Chondrocyte (in vitro differentiated cells): Measurements from ENCODE around the gene INPP4A. TPM values are rescaled to one million over a fixed set of nuclear protein-coding genes. Genes with fewer than 3 reads are reported as not detected.

Experiments
- DNase-seq: peaks from one replicate; pipeline ENCODE4 v3.0.0; 2021; ENCODE audit warnings: mixed read lengths, low spot score
- H3K27ac Mint-ChIP-seq: one replicate; pipeline ENCODE4 v1.8.0; 2021; ENCODE audit warnings: mild to moderate bottlenecking, moderate library complexity, mixed read lengths; ENCODE audit not compliant: unreplicated experiment
- H3K27me3 Mint-ChIP-seq: 2 replicates; pipeline ENCODE4 v1.8.0; 2021; ENCODE audit warnings: low read depth, mixed read lengths
- H3K36me3 Mint-ChIP-seq: 2 replicates; pipeline ENCODE4 v1.8.0; 2021; ENCODE audit warnings: low read depth, mixed read lengths
- H3K4me1 Mint-ChIP-seq: 2 replicates; pipeline ENCODE4 v1.8.0; 2021; ENCODE audit warnings: low read depth, mild to moderate bottlenecking, mixed read lengths
- H3K4me3 Mint-ChIP-seq: one replicate; pipeline ENCODE4 v1.8.0; 2021; ENCODE audit warnings: mild to moderate bottlenecking, moderate library complexity, mixed read lengths; ENCODE audit not compliant: unreplicated experiment
- H3K9me3 Mint-ChIP-seq: 2 replicates; pipeline ENCODE4 v1.8.0; 2021; ENCODE audit warnings: low read depth, mixed read lengths
- total RNA-seq: library from RNA; stranded (reverse); gene quantifications from 3 replicates; pipeline ENCODE4 v1.2.1, GENCODE V29; 2021
- TF ChIP-seq, protein P1 (sequence below): fragments of 200-600 bp; sonication (generic); IDR thresholded peaks from 2 replicates; pipeline ENCODE4 v1.5.0; 2021; ENCODE audit warnings: antibody characterized with exemption, mild to moderate bottlenecking, moderate library complexity

Gene INPP4A
- total RNA-seq, 1 donor from 2014 or later: 26.1 TPM

DNA sequence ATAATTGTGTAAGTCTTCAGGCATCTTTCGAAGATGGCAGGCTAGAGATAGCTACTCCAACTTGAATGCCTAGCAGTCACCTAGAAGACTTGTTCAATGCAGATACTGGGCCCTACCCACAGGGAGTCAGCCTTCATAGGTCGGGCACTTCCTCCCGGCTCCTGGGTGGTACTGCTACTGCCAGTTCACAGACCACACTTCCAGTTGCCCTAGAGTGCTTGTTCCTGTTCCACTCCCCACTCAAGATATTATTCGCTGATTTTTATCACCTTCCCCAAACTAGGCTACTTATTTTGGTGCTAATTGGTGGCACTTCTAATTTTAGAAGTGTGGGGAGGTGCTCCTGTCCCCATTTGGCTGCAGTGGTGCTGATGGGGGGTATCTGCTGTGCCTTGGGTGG is 34.2 kb downstream of the INPP4A start:
- Mint-ChIP-seq H3K27ac (no peak overlapping the region), H3K9me3 (no peaks in the 10 kb centered on the region), H3K36me3 (no peaks in the 10 kb centered on the region), H3K4me3 (no peak overlapping the region), H3K4me1 (peaks cover 44% of the 10 kb centered on the region), H3K27me3 (no peaks in the 10 kb centered on the region)
- TF ChIP-seq, protein P1, sequence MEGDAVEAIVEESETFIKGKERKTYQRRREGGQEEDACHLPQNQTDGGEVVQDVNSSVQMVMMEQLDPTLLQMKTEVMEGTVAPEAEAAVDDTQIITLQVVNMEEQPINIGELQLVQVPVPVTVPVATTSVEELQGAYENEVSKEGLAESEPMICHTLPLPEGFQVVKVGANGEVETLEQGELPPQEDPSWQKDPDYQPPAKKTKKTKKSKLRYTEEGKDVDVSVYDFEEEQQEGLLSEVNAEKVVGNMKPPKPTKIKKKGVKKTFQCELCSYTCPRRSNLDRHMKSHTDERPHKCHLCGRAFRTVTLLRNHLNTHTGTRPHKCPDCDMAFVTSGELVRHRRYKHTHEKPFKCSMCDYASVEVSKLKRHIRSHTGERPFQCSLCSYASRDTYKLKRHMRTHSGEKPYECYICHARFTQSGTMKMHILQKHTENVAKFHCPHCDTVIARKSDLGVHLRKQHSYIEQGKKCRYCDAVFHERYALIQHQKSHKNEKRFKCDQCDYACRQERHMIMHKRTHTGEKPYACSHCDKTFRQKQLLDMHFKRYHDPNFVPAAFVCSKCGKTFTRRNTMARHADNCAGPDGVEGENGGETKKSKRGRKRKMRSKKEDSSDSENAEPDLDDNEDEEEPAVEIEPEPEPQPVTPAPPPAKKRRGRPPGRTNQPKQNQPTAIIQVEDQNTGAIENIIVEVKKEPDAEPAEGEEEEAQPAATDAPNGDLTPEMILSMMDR: no peak
- no peak for DNase-seq

DNA sequence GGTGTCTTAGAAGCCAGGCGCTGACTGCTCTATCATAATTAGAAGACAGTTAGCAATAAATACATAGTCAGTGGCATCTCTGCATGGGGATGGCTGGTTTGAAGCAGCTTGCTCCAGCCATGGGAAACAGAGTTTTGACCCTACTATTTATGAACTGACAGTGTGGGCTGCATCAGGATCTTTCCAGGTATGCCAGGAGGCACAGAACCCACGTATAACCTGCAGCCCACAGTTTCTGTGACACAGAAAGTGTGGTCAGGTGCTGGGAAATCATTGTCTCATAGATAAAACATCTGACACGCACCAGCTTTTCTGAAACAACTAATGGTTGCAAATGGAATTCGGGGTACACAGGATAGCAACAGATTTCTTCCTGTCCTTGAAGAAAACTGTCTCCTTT is 34.7 kb downstream of the INPP4A start:
- DNase-seq: no peak
- Mint-ChIP-seq H3K27me3 (no peaks in the 10 kb centered on the region), H3K4me1 (peaks cover 44% of the 10 kb centered on the region), H3K9me3 (no peaks in the 10 kb centered on the region), H3K27ac (no peak overlapping the region), H3K36me3 (no peaks in the 10 kb centered on the region), H3K4me3 (no peak overlapping the region)
- TF ChIP-seq, protein P1: no peak

DNA sequence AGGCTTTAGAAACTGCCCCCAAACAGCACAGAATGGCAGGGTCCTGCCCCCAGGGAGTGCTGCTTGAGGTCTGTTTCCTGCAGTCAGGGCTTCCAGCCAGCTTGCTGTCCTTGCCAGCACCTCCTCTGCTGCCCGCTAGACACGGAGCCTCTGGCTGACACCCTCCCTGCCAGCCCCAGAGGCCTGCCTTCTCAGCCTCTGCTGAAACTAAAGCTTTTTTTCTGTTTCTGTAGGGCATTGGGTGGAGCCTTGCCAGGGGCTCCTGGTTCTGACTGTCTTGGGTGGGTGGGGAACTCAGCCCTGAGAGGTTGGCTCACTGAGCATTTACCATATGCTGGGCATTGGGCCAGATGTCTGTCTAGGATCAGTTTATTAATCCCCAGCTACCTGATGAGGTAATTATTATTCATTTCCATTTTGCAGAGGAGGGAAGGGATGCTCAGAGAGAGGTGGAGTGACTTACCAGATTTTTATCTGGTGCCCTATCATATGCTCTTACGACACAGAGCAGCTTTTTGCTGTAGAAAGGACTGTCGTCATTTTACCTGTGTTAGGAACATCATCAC is 35.4 kb downstream of the INPP4A start:
- peak overlapping the region; percentile 69 for H3K27ac Mint-ChIP-seq
- H3K27me3 Mint-ChIP-seq: no peaks in the 10 kb centered on the region
- H3K36me3 Mint-ChIP-seq: no peaks in the 10 kb centered on the region
- H3K4me1 Mint-ChIP-seq: peaks cover 43% of the 10 kb centered on the region
- no peaks in the 10 kb centered on the region for H3K9me3 Mint-ChIP-seq
- TF ChIP-seq, protein P1: no peak
- H3K4me3 Mint-ChIP-seq: peak overlapping the region; percentile 12
- DNase-seq: no peak

DNA sequence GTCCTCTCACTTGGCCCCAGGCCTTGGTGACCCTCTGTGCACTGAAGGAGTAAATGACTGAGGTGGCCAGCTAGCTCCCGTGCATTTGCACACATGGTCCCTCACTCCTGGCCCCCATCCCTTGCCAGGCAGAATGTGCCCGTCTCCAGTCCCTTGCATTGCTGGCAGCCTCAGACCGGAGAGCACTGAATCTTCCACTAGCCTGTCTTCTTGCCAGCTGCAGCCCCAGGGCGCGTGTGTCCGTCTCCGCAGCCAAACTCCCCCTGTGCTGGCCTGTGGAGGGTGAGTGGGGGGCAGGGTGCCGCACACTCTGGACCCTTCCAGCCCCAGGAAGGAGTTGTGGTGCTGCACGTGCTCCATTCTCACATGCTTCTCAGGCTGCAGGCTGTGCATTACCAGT is 35.9 kb downstream of the INPP4A start:
- no peak overlapping the region for H3K27ac Mint-ChIP-seq
- no peaks in the 10 kb centered on the region for H3K27me3 Mint-ChIP-seq
- H3K4me1 Mint-ChIP-seq: peaks cover 47% of the 10 kb centered on the region
- TF ChIP-seq, protein P1: no peak
- no peaks in the 10 kb centered on the region for H3K9me3 Mint-ChIP-seq
- no peak overlapping the region for H3K4me3 Mint-ChIP-seq
- H3K36me3 Mint-ChIP-seq: no peaks in the 10 kb centered on the region
- no peak for DNase-seq

DNA sequence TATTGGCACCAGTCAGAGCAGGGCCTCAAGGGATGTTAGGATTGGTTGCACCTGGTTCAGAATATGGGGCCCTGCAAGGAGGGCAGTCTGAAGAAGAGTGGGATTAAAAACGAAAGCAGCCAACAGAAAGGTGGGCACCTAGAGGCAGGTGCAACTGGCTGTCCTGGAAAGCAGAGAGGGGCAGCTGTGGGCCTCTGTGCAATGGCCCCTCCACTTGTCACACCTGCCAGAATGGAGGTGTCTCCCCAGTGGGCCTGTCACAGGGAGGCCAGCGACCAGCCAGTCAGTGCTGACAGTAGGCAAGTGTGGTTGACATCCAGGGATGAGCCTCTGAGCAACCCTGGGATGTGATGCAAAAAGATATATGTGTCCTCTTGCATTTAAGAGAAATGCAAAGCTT is 37.7 kb downstream of the INPP4A start:
- peaks cover 50% of the 10 kb centered on the region for H3K4me1 Mint-ChIP-seq
- no peaks in the 10 kb centered on the region for H3K9me3 Mint-ChIP-seq
- no peak overlapping the region for H3K27ac Mint-ChIP-seq
- DNase-seq: no peak
- H3K4me3 Mint-ChIP-seq: no peak overlapping the region
- H3K36me3 Mint-ChIP-seq: no peaks in the 10 kb centered on the region
- TF ChIP-seq, protein P1: no peak
- no peaks in the 10 kb centered on the region for H3K27me3 Mint-ChIP-seq
